HEK293 (cell line): ENCODE data around the gene CRIP2.

Source experiments
- GLI2 ChIP-seq: fragments of 450-650 bp; formaldehyde crosslinking; IDR thresholded peaks from 2 replicates; pipeline ENCODE4; 2017; ENCODE audit warnings: missing biosample characterization, missing genetic modification characterization, low read depth, borderline replicate concordance
- MYNN ChIP-seq: fragments of 450-650 bp; formaldehyde crosslinking; IDR thresholded peaks from 2 replicates; pipeline ENCODE4 v1.5.1; 2016; ENCODE audit warnings: missing biosample characterization, missing genetic modification characterization, borderline replicate concordance
- PBX3 ChIP-seq: sonication (generic); formaldehyde crosslinking; IDR thresholded peaks from 2 replicates; pipeline ENCODE4 v1.8.1; 2022; ENCODE audit warnings: mild to moderate bottlenecking, moderate library complexity, missing genetic modification reagents
- REPIN1 ChIP-seq: fragments of 450-650 bp; formaldehyde crosslinking; IDR thresholded peaks from 2 replicates; pipeline ENCODE4 v1.5.1; 2017; ENCODE audit warnings: missing biosample characterization, missing genetic modification characterization, low read depth
- SALL2 ChIP-seq: fragments of 450-650 bp; formaldehyde crosslinking; IDR thresholded peaks from 2 replicates; pipeline ENCODE4 v1.5.0; 2017; ENCODE audit warnings: missing biosample characterization, mild to moderate bottlenecking, missing genetic modification characterization, borderline replicate concordance
- ZBTB10 ChIP-seq: fragments of 450-650 bp; formaldehyde crosslinking; IDR thresholded peaks from 2 replicates; pipeline ENCODE4 v1.5.1; 2016; ENCODE audit warnings: missing biosample characterization, missing genetic modification characterization
- ZBTB20 ChIP-seq: fragments of 450-650 bp; formaldehyde crosslinking; IDR thresholded peaks from 2 replicates; pipeline ENCODE4 v1.5.1; 2016; ENCODE audit warnings: missing biosample characterization, missing genetic modification characterization
- ZBTB48 ChIP-seq: fragments of 450-650 bp; formaldehyde crosslinking; IDR thresholded peaks from 2 replicates; pipeline ENCODE4 v1.5.1; 2016; ENCODE audit warnings: missing biosample characterization, missing genetic modification characterization
- ZBTB7A ChIP-seq: fragments of 450-650 bp; formaldehyde crosslinking; IDR thresholded peaks from 2 replicates; pipeline ENCODE4 v1.5.1; 2016; ENCODE audit warnings: low read depth, missing biosample characterization, missing genetic modification characterization
- ZFHX2 ChIP-seq: fragments of 450-650 bp; formaldehyde crosslinking; conservative IDR thresholded peaks from 2 replicates; pipeline ENCODE4 v1.5.1; 2016; ENCODE audit warnings: missing biosample characterization, missing genetic modification characterization
- ZNF174 ChIP-seq: fragments of 450-650 bp; formaldehyde crosslinking; IDR thresholded peaks from 2 replicates; pipeline ENCODE4 v1.5.0; 2017; ENCODE audit warnings: missing biosample characterization, mild to moderate bottlenecking, missing genetic modification characterization
- ZNF19 ChIP-seq: fragments of 450-650 bp; formaldehyde crosslinking; IDR thresholded peaks from 2 replicates; pipeline ENCODE4; 2016; ENCODE audit warnings: missing biosample characterization, missing genetic modification characterization, low read depth
- ZNF221 ChIP-seq: fragments of 450-650 bp; formaldehyde crosslinking; IDR thresholded peaks from 2 replicates; pipeline ENCODE4 v1.5.1; 2017; ENCODE audit warnings: missing biosample characterization, missing genetic modification characterization, borderline replicate concordance
- ZNF335 ChIP-seq: fragments of 450-650 bp; formaldehyde crosslinking; conservative IDR thresholded peaks from 2 replicates; pipeline ENCODE4 v1.5.1; 2016; ENCODE audit warnings: missing biosample characterization, missing genetic modification characterization
- ZNF354C ChIP-seq: fragments of 450-650 bp; formaldehyde crosslinking; IDR thresholded peaks from 2 replicates; pipeline ENCODE4 v1.5.1; 2016; ENCODE audit warnings: missing biosample characterization, missing genetic modification characterization, low read depth, borderline replicate concordance
- ZNF48 ChIP-seq: fragments of 450-650 bp; formaldehyde crosslinking; IDR thresholded peaks from 2 replicates; pipeline ENCODE4 v1.5.1; 2016; ENCODE audit warnings: missing biosample characterization, missing genetic modification characterization
- ZNF510 ChIP-seq: fragments of 450-650 bp; formaldehyde crosslinking; IDR thresholded peaks from 2 replicates; pipeline ENCODE4 v1.5.1; 2018; ENCODE audit warnings: mild to moderate bottlenecking, missing genetic modification characterization, missing biosample characterization; ENCODE audit not compliant: insufficient replicate concordance
- ZNF549 ChIP-seq: fragments of 450-650 bp; IDR thresholded peaks from 2 replicates; pipeline ENCODE4 v1.5.1; 2018; ENCODE audit warnings: missing biosample characterization, missing genetic modification characterization, mild to moderate bottlenecking, inconsistent platforms, moderate library complexity
- ZNF571 ChIP-seq: fragments of 450-650 bp; formaldehyde crosslinking; IDR thresholded peaks from 2 replicates; pipeline ENCODE4 v1.5.0; 2017; ENCODE audit warnings: missing biosample characterization, missing genetic modification characterization
- ZNF600 ChIP-seq: fragments of 450-650 bp; formaldehyde crosslinking; IDR thresholded peaks from 2 replicates; pipeline ENCODE4 v1.5.1; 2016; ENCODE audit warnings: missing biosample characterization, missing genetic modification characterization
- ZNF623 ChIP-seq: fragments of 450-650 bp; formaldehyde crosslinking; IDR thresholded peaks from 2 replicates; pipeline ENCODE4 v1.5.1; 2016; ENCODE audit warnings: missing biosample characterization, missing genetic modification characterization
- ZNF654 ChIP-seq: fragments of 450-650 bp; formaldehyde crosslinking; IDR thresholded peaks from 2 replicates; pipeline ENCODE4 v1.5.1; 2016; ENCODE audit warnings: low read depth, missing biosample characterization, missing genetic modification characterization
- ZNF768 ChIP-seq: fragments of 450-650 bp; formaldehyde crosslinking; IDR thresholded peaks from 2 replicates; pipeline ENCODE4 v1.5.1; 2018; ENCODE audit warnings: missing biosample characterization, mild to moderate bottlenecking, missing genetic modification characterization
- ZNF785 ChIP-seq: fragments of 450-650 bp; formaldehyde crosslinking; IDR thresholded peaks from 2 replicates; pipeline ENCODE4 v1.5.1; 2016; ENCODE audit warnings: missing biosample characterization, missing genetic modification characterization
- ZNF830 ChIP-seq: fragments of 450-650 bp; IDR thresholded peaks from 2 replicates; pipeline ENCODE4 v1.5.0; 2018; ENCODE audit warnings: missing biosample characterization, missing genetic modification characterization, low read depth, mild to moderate bottlenecking, moderate library complexity
- ZSCAN23 ChIP-seq: fragments of 450-650 bp; formaldehyde crosslinking; IDR thresholded peaks from 2 replicates; pipeline ENCODE4 v1.5.1; 2016; ENCODE audit warnings: missing biosample characterization, missing genetic modification characterization
- TF ChIP-seq, protein P1 (sequence below): fragments of 450-650 bp; formaldehyde crosslinking; IDR thresholded peaks from 2 replicates; pipeline ENCODE4 v1.5.1; 2016; ENCODE audit warnings: missing biosample characterization, missing genetic modification characterization, borderline replicate concordance
- TF ChIP-seq, protein P2 (sequence below): fragments of 450-650 bp; formaldehyde crosslinking; IDR thresholded peaks from 2 replicates; pipeline ENCODE4 v1.5.1; 2016; ENCODE audit warnings: missing biosample characterization, missing genetic modification characterization, borderline replicate concordance
- TF ChIP-seq, protein P3 (sequence below): fragments of 450-650 bp; formaldehyde crosslinking; IDR thresholded peaks from 2 replicates; pipeline ENCODE4 v1.5.1; 2016; ENCODE audit warnings: missing biosample characterization, missing genetic modification characterization

Gene CRIP2

GRCh38 chr14:105490267-105490571 lies 15.6 kb downstream of the CRIP2 start (continued):
- TF ChIP-seq ZNF654 (tag by site-specific recombination) = no peak
- TF ChIP-seq ZNF830 (tag by site-specific recombination) = no peak
- no peak for TF ChIP-seq ZNF174 (tag by site-specific recombination)
- peak; percentile 92 for TF ChIP-seq ZNF335 (tag by site-specific recombination)
- peak; percentile 48; the same call in 1 of the 2 replicates for TF ChIP-seq ZBTB7A (tag by site-specific recombination)
- TF ChIP-seq REPIN1 = no peak
- no peak for TF ChIP-seq ZNF623 (tag by site-specific recombination)
- TF ChIP-seq, protein P1, sequence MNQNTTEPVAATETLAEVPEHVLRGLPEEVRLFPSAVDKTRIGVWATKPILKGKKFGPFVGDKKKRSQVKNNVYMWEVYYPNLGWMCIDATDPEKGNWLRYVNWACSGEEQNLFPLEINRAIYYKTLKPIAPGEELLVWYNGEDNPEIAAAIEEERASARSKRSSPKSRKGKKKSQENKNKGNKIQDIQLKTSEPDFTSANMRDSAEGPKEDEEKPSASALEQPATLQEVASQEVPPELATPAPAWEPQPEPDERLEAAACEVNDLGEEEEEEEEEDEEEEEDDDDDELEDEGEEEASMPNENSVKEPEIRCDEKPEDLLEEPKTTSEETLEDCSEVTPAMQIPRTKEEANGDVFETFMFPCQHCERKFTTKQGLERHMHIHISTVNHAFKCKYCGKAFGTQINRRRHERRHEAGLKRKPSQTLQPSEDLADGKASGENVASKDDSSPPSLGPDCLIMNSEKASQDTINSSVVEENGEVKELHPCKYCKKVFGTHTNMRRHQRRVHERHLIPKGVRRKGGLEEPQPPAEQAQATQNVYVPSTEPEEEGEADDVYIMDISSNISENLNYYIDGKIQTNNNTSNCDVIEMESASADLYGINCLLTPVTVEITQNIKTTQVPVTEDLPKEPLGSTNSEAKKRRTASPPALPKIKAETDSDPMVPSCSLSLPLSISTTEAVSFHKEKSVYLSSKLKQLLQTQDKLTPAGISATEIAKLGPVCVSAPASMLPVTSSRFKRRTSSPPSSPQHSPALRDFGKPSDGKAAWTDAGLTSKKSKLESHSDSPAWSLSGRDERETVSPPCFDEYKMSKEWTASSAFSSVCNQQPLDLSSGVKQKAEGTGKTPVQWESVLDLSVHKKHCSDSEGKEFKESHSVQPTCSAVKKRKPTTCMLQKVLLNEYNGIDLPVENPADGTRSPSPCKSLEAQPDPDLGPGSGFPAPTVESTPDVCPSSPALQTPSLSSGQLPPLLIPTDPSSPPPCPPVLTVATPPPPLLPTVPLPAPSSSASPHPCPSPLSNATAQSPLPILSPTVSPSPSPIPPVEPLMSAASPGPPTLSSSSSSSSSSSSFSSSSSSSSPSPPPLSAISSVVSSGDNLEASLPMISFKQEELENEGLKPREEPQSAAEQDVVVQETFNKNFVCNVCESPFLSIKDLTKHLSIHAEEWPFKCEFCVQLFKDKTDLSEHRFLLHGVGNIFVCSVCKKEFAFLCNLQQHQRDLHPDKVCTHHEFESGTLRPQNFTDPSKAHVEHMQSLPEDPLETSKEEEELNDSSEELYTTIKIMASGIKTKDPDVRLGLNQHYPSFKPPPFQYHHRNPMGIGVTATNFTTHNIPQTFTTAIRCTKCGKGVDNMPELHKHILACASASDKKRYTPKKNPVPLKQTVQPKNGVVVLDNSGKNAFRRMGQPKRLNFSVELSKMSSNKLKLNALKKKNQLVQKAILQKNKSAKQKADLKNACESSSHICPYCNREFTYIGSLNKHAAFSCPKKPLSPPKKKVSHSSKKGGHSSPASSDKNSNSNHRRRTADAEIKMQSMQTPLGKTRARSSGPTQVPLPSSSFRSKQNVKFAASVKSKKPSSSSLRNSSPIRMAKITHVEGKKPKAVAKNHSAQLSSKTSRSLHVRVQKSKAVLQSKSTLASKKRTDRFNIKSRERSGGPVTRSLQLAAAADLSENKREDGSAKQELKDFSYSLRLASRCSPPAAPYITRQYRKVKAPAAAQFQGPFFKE = no peak
- TF ChIP-seq MYNN (tag by site-specific recombination) = no peak
- TF ChIP-seq PBX3 (CRISPR knock-in tag) = no peak
- no peak for TF ChIP-seq ZNF600 (tag by site-specific recombination)
- no peak for TF ChIP-seq ZSCAN23
- TF ChIP-seq ZBTB10 (tag by site-specific recombination) = no peak
- no peak for TF ChIP-seq ZNF221
- no peak for TF ChIP-seq ZNF768
- no peak for TF ChIP-seq GLI2 (tag by site-specific recombination)
- no peak for TF ChIP-seq ZNF549 (tag by site-specific recombination)
- TF ChIP-seq SALL2 (tag by site-specific recombination) = no peak
- TF ChIP-seq ZNF510 = no peak
- TF ChIP-seq ZFHX2 (tag by site-specific recombination) = no peak
- TF ChIP-seq ZBTB48 (tag by site-specific recombination) = no peak
- TF ChIP-seq, protein P2, sequence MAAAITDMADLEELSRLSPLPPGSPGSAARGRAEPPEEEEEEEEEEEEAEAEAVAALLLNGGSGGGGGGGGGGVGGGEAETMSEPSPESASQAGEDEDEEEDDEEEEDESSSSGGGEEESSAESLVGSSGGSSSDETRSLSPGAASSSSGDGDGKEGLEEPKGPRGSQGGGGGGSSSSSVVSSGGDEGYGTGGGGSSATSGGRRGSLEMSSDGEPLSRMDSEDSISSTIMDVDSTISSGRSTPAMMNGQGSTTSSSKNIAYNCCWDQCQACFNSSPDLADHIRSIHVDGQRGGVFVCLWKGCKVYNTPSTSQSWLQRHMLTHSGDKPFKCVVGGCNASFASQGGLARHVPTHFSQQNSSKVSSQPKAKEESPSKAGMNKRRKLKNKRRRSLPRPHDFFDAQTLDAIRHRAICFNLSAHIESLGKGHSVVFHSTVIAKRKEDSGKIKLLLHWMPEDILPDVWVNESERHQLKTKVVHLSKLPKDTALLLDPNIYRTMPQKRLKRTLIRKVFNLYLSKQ (tag by site-specific recombination) = no peak
- TF ChIP-seq ZNF571 = no peak
- no peak for TF ChIP-seq ZBTB20 (tag by site-specific recombination)
- no peak for TF ChIP-seq ZNF48 (tag by site-specific recombination)
- TF ChIP-seq ZNF785 (tag by site-specific recombination) = no peak
- no peak for TF ChIP-seq ZNF19 (tag by site-specific recombination)
- no peak for TF ChIP-seq ZNF354C (tag by site-specific recombination)
- TF ChIP-seq, protein P3, sequence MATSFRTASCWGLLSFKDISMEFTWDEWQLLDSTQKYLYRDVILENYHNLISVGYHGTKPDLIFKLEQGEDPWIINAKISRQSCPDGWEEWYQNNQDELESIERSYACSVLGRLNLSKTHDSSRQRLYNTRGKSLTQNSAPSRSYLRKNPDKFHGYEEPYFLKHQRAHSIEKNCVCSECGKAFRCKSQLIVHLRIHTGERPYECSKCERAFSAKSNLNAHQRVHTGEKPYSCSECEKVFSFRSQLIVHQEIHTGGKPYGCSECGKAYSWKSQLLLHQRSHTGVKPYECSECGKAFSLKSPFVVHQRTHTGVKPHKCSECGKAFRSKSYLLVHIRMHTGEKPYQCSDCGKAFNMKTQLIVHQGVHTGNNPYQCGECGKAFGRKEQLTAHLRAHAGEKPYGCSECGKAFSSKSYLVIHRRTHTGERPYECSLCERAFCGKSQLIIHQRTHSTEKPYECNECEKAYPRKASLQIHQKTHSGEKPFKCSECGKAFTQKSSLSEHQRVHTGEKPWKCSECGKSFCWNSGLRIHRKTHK = no peak
